Omental fat pad (tissue), 4 donors: Measurements from ENCODE around the gene EARS2. TPM values are rescaled to one million over a fixed set of nuclear protein-coding genes. Genes with fewer than 3 reads are reported as not detected.

Experiments used
- ATAC-seq: fragments of 150-250 bp; one replicate; pipeline ENCODE4 v1.9.1; 2016; ENCODE audit warnings: mild to moderate bottlenecking, moderate library complexity; ENCODE audit not compliant: low FRiP score
- DNase-seq: peaks from one replicate; pipeline ENCODE4 v3.0.0-alpha.2; 2019; ENCODE audit warnings: low spot score
- total RNA-seq, 4 donors: library from RNA; depleted of rRNA; stranded (reverse); fragments of >200 nt; gene quantifications; one replicate each; pipeline ENCODE4 v1.1.0, GENCODE V29; 2016
- TF ChIP-seq, protein P1 (sequence below), 3 donors: fragments of 450-650 bp; IDR thresholded peaks; one replicate each; pipeline ENCODE4 v1.5.1; 2016 to 2017; ENCODE audit warnings: antibody characterized with exemption in 3 of 3, mild to moderate bottlenecking in 3 of 3, moderate library complexity in 2 of 3

EARS2 gene
- total RNA-seq, 4 donors from 2014 or later = 18.1 to 24.3 (median 21.4) TPM

DNA sequence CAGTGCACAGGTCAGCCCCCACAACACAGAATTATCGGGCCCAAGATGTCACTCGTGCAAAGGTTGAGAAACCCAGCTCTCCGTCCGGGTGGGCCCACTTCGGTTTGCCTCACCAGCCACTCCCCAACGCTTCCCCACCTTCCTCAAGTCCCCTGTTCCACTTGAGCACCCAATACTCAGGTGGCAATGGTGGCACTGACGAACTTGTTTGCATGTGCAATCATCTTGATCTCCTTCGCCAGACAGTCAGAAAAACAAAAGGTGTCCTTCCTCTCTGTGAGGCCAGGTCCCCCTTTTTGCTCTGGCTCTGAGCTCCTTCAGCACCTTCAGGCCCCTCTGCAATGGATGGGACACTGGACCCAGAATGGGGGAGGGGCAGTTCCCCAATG lies 50.5 kb downstream of the EARS2 start:
- no peak for ATAC-seq
- TF ChIP-seq, protein P1, sequence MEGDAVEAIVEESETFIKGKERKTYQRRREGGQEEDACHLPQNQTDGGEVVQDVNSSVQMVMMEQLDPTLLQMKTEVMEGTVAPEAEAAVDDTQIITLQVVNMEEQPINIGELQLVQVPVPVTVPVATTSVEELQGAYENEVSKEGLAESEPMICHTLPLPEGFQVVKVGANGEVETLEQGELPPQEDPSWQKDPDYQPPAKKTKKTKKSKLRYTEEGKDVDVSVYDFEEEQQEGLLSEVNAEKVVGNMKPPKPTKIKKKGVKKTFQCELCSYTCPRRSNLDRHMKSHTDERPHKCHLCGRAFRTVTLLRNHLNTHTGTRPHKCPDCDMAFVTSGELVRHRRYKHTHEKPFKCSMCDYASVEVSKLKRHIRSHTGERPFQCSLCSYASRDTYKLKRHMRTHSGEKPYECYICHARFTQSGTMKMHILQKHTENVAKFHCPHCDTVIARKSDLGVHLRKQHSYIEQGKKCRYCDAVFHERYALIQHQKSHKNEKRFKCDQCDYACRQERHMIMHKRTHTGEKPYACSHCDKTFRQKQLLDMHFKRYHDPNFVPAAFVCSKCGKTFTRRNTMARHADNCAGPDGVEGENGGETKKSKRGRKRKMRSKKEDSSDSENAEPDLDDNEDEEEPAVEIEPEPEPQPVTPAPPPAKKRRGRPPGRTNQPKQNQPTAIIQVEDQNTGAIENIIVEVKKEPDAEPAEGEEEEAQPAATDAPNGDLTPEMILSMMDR (IDR thresholded peaks at IDR 0.05) = no peak
- no peak for DNase-seq

GRCh38 chr16:23505671-23506605 lies 51.2 kb downstream of the EARS2 start:
- ATAC-seq = no peak
- TF ChIP-seq, protein P1 (IDR thresholded peaks at IDR 0.05) = no peak
- no peak for DNase-seq

- no peak for DNase-seq
- TF ChIP-seq, protein P1 (IDR thresholded peaks at IDR 0.05) = no peak
- ATAC-seq = no peak
Observed at GRCh38 chr16:23505180-23505665, 51.9 kb downstream of the EARS2 start.

DNA sequence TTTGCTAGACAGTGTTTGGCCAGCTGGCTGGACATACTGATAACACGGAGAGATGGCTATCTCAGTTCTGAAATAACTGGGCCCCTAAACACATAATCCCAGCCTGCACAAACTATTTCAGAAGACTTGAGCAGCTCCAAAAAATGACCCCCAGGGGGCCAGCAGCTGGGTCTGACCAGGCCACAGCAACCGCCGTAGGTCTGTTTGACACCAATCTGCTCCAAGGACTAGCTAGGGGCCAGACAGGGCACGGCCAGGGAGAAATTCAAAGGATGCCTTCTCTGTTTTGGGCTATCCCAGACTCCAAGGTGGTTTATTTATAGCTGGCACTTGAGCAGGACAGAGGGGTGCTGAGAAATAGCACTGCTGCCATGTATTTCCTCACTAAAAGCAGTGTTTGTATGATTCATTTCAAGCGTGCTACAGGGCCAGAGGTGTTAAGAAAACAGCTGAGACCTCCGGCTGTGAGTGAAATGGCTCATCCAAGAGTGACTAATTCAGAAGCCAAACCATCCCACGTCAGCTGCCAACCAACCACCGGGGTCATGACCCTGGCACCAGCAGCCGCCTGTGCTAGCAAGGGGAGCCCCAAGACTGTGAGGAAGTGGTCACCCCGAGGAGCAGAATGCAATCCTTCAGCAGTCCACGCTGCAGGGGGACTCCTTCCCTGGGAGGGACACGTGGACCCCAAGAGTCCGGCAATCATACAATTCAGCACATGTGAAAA lies 52.5 kb downstream of the EARS2 start:
- ATAC-seq = peak; percentile 83
- TF ChIP-seq, protein P1 (IDR thresholded peaks at IDR 0.05) = no peak
- DNase-seq = peak; percentile 42

DNA sequence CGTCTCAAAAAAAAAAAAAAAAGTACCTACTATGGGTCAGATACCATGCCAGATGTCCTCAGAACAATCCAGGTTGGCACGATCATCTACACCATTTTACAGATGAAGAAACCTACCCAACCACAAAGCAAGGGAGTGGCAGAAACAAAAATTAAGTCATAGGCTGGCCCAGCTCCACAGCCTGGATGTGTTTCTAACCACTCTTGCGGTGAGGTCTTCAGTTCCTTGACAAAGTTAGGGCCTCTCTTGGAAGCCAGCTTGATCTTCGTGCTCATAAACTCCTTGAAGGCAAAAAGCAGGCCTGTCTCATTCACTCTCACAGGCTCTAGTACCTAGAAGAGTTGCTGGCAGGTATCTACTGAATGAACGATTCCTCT lies 53.1 kb downstream of the EARS2 start:
- TF ChIP-seq, protein P1 (IDR thresholded peaks at IDR 0.05) = no peak
- DNase-seq = no peak
- ATAC-seq = no peak

DNA sequence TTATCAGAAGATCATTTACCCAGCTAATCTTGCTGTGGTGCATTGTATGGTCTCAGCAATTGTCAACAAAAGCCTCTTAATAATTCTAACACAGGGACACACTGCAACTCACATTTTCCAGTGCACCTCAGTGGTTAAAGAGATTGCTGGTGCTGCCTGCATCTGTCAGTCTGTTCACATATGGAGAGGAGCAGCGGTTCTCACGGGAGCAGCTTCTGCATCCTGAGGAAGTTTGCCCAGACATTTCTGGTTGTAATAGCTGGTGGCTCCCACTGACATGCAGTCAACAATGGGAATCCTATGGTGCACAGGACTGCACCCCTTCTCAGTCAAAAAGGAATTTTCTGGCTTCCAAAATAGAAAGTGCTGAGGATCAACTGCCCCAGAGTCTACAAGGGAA lies 54.7 kb downstream of the EARS2 start:
- ATAC-seq (no peak), DNase-seq (no peak)
- TF ChIP-seq, protein P1 (IDR thresholded peaks at IDR 0.05) = no peak
